Stimulated activated naive CD8-positive, alpha-beta T cell treated with anti-CD3 and anti-CD28 coated beads, Interleukin-15, Interleukin-2, amounts not matched to agents 100 ng/mL and 50 ng/mL, for 24 hours (primary cell): ENCODE measurements around the gene DNAAF3.

Experiments used
- H3K27ac Mint-ChIP-seq: one replicate; pipeline ENCODE4 v1.8.0; 2021; ENCODE audit warnings: mild to moderate bottlenecking, mixed read lengths
- H3K27me3 Mint-ChIP-seq: one replicate; pipeline ENCODE4 v1.8.0; 2021; ENCODE audit warnings: mixed read lengths
- H3K36me3 Mint-ChIP-seq: one replicate; pipeline ENCODE4 v1.8.0; 2021; ENCODE audit warnings: low read depth, mixed read lengths
- H3K4me1 Mint-ChIP-seq: one replicate; pipeline ENCODE4 v1.8.0; 2021; ENCODE audit warnings: low read depth, mixed read lengths
- H3K4me3 Mint-ChIP-seq: one replicate; pipeline ENCODE4 v1.8.0; 2021; ENCODE audit warnings: mild to moderate bottlenecking, mixed read lengths
- H3K9me3 Mint-ChIP-seq: one replicate; pipeline ENCODE4 v1.8.0; 2021; ENCODE audit warnings: mixed read lengths

DNAAF3 gene

DNA sequence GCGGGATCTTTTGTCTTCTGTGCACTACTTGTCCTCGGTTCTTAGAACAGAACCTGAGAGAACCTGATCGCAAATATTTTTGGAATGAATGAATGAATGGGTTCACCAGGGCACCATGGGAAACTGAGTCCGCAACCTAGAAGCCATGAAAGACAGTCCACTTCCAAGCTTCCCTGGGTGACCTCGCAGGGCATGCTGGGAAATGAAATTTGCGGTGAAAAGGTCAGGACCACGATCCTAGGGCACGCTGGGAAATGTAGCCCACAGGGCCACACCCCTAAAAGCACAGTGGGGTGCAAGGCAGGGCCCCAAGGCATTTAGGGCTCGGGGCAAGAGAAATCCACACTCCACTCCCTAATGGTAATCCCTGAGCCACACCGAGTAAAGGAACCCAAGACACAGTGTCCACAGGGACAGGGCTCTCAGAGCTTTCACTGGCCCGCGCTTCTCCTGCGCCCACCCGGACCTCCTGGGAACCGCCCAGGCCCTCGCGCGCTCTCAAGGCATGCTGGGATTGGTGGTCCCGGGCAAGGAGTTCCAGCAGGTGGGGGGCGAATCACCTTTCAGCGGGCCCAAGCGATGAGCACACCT, 47.9 kb downstream of the DNAAF3 start:
- H3K9me3 Mint-ChIP-seq: no peaks in the 10 kb centered on the region
- H3K4me1 Mint-ChIP-seq: peaks cover 27% of the 10 kb centered on the region
- H3K4me3 Mint-ChIP-seq: peak overlapping the region; percentile 96
- H3K27ac Mint-ChIP-seq: peak overlapping the region; percentile 95
- H3K27me3 Mint-ChIP-seq: peaks cover 10% of the 10 kb centered on the region
- peaks cover 5% of the 10 kb centered on the region for H3K36me3 Mint-ChIP-seq

DNA sequence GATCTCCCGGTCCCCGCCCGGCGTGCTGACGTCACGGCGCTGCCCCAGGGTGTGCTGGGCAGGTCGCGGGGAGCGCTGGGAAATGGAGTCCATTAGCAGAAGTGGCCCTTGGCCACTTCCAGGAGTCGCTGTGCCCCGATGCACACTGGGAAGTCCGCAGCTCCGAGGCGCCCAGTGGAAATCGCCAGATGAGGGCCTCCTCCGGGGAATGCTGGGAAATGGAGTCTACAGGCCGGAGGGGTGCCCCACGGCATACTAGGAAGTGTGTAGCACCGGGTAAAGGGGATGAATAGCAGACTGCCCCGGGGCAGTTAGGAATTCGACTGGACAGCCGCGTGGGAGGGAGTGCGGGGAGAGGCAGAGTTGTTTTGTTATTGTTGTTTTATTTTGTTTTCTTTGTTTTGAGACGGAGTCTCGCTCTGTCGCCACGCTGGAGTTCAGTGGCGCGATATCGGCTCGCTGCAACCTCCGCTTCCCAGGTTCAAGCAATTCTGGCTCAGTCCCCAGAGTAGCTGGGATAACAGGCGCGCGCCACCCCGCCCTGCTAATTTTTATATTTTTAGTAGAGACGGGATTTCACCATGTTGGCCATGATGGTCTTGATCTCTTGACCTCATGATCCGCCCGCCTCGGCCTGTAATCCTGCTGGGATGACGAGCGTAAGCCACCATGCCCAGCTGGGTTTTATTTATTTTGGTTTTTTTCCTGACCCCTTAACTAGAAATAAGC, 48.6 kb downstream of the DNAAF3 start:
- Mint-ChIP-seq H3K27ac (peak overlapping the region; percentile 95), H3K27me3 (peaks cover 3% of the 10 kb centered on the region), H3K4me1 (peaks cover 27% of the 10 kb centered on the region), H3K4me3 (peak overlapping the region; percentile 96), H3K9me3 (no peaks in the 10 kb centered on the region), H3K36me3 (peaks cover 5% of the 10 kb centered on the region)

GRCh38 chr19:55116859-55117662, 49.4 kb downstream of the DNAAF3 start, which contains the start of gene PPP1R12C:
PPP1R12C (minus strand) TSS chr19:55117637; CDS start chr19:55117543, 94 bp downstream.
- H3K27ac Mint-ChIP-seq: peak within 1 kb of the TSS; percentile 95
- no peaks in the 10 kb centered on the region for H3K27me3 Mint-ChIP-seq
- no peaks in the 10 kb centered on the region for H3K9me3 Mint-ChIP-seq
- peak within 1 kb of the TSS; percentile 96 for H3K4me3 Mint-ChIP-seq
- H3K4me1 Mint-ChIP-seq: peaks cover 27% of the 10 kb centered on the region
- peaks cover 5% of the 10 kb centered on the region for H3K36me3 Mint-ChIP-seq

DNA sequence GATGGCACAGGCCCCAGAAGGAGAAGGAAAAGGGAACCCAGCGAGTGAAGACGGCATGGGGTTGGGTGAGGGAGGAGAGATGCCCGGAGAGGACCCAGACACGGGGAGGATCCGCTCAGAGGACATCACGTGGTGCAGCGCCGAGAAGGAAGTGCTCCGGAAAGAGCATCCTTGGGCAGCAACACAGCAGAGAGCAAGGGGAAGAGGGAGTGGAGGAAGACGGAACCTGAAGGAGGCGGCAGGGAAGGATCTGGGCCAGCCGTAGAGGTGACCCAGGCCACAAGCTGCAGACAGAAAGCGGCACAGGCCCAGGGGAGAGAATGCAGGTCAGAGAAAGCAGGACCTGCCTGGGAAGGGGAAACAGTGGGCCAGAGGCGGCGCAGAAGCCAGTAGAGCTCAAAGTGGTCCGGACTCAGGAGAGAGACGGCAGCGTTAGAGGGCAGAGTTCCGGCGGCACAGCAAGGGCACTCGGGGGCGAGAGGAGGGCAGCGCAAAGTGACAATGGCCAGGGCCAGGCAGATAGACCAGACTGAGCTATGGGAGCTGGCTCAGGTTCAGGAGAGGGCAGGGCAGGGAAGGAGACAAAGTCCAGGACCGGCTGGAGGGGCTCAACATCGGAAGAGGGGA, 50.1 kb downstream of the DNAAF3 start:
- Mint-ChIP-seq H3K4me3 (peak overlapping the region; percentile 95), H3K27me3 (no peaks in the 10 kb centered on the region), H3K27ac (peak overlapping the region; percentile 90), H3K36me3 (peaks cover 5% of the 10 kb centered on the region), H3K9me3 (no peaks in the 10 kb centered on the region), H3K4me1 (peaks cover 27% of the 10 kb centered on the region)

DNA sequence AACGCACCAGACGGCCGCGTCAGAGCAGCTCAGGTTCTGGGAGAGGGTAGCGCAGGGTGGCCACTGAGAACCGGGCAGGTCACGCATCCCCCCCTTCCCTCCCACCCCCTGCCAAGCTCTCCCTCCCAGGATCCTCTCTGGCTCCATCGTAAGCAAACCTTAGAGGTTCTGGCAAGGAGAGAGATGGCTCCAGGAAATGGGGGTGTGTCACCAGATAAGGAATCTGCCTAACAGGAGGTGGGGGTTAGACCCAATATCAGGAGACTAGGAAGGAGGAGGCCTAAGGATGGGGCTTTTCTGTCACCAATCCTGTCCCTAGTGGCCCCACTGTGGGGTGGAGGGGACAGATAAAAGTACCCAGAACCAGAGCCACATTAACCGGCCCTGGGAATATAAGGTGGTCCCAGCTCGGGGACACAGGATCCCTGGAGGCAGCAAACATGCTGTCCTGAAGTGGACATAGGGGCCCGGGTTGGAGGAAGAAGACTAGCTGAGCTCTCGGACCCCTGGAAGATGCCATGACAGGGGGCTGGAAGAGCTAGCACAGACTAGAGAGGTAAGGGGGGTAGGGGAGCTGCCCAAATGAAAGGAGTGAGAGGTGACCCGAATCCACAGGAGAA, 50.9 kb downstream of the DNAAF3 start:
- H3K36me3 Mint-ChIP-seq: peaks cover 9% of the 10 kb centered on the region
- peak overlapping the region; percentile 95 for H3K4me3 Mint-ChIP-seq
- no peaks in the 10 kb centered on the region for H3K9me3 Mint-ChIP-seq
- H3K27me3 Mint-ChIP-seq: no peaks in the 10 kb centered on the region
- H3K4me1 Mint-ChIP-seq: peaks cover 27% of the 10 kb centered on the region
- peak overlapping the region; percentile 90 for H3K27ac Mint-ChIP-seq

DNA sequence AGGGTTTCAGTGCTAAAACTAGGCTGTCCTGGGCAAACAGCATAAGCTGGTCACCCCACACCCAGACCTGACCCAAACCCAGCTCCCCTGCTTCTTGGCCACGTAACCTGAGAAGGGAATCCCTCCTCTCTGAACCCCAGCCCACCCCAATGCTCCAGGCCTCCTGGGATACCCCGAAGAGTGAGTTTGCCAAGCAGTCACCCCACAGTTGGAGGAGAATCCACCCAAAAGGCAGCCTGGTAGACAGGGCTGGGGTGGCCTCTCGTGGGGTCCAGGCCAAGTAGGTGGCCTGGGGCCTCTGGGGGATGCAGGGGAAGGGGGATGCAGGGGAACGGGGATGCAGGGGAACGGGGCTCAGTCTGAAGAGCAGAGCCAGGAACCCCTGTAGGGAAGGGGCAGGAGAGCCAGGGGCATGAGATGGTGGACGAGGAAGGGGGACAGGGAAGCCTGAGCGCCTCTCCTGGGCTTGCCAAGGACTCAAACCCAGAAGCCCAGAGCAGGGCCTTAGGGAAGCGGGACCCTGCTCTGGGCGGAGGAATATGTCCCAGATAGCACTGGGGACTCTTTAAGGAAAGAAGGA, 51.8 kb downstream of the DNAAF3 start:
- peaks cover 27% of the 10 kb centered on the region for H3K4me1 Mint-ChIP-seq
- H3K9me3 Mint-ChIP-seq: no peaks in the 10 kb centered on the region
- H3K27ac Mint-ChIP-seq: no peak overlapping the region

DNA sequence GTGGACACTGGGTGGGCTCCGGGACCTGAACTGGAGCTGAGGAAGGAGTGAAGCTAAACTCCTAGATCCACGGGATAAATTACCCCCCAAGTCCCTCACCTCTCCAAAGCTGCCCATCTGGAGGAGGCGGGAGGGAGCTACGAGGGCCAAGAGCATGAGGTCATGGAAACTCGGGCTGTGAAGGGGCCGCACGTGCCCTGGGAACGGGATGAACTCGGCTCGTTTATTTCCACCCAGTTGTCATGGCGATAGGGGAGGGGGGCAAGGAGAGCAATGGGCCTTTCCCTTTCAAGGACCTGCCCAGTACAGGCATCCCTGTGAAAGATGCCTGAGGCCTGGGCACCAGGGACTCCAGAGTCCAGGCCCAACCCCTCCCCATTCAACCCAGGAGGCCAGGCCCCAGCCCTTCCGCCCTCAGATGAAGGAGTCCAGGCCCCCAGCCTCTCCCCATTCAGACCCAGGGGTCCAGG, 52.8 kb downstream of the DNAAF3 start:
- Mint-ChIP-seq H3K9me3 (no peaks in the 10 kb centered on the region), H3K27me3 (no peaks in the 10 kb centered on the region), H3K27ac (no peak overlapping the region), H3K4me3 (no peak overlapping the region), H3K36me3 (peaks cover 20% of the 10 kb centered on the region), H3K4me1 (peaks cover 20% of the 10 kb centered on the region)

More for the DNA sequence above, 51.8 kb downstream of the DNAAF3 start:
- peak overlapping the region; percentile 95 for H3K4me3 Mint-ChIP-seq
- peaks cover 14% of the 10 kb centered on the region for H3K36me3 Mint-ChIP-seq
- no peaks in the 10 kb centered on the region for H3K27me3 Mint-ChIP-seq

DNA sequence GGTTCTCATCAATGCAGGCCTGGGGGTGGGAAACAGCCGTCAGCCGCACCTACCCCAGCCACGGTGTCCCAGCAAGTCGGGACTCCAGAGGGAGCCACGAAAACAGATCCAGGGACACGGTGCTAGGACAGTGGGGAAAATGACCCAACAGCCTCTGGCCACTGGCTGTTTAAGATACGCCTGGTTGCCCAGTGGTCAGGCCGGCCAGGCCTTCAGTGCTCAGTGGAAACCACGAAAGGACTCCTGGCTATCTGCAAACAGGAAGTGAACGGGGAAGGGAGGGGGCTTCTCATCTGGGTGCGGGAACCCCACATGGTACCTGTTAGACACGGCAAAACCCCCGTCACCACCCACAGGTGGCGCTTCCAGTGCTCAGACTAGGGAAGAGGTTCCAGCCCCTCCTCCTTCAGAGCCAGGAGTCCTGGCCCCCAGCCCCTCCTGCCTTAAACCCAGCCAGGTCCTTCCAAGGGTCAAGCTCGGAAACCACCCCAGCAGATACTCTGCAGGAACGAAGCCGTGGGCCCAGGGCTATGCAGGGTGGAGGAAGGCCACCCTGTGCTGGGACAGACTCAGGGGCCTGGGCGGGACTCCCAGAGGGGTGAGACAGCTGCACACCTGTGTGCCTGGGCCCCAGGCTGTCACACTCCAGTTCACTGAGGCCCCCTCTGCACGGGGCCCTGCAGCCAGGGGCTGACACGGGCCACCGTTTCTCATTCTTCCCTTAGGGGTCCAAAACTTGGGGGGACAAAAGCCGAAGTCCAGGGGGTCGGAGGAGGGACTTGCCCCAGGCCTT, 53.4 kb downstream of the DNAAF3 start:
- Mint-ChIP-seq H3K4me3 (no peak overlapping the region), H3K9me3 (no peaks in the 10 kb centered on the region), H3K4me1 (peaks cover 17% of the 10 kb centered on the region), H3K27ac (no peak overlapping the region), H3K27me3 (no peaks in the 10 kb centered on the region), H3K36me3 (peaks cover 24% of the 10 kb centered on the region)

GRCh38 chr19:55112246-55112776, 54.1 kb downstream of the DNAAF3 start:
- peaks cover 24% of the 10 kb centered on the region for H3K36me3 Mint-ChIP-seq

DNA sequence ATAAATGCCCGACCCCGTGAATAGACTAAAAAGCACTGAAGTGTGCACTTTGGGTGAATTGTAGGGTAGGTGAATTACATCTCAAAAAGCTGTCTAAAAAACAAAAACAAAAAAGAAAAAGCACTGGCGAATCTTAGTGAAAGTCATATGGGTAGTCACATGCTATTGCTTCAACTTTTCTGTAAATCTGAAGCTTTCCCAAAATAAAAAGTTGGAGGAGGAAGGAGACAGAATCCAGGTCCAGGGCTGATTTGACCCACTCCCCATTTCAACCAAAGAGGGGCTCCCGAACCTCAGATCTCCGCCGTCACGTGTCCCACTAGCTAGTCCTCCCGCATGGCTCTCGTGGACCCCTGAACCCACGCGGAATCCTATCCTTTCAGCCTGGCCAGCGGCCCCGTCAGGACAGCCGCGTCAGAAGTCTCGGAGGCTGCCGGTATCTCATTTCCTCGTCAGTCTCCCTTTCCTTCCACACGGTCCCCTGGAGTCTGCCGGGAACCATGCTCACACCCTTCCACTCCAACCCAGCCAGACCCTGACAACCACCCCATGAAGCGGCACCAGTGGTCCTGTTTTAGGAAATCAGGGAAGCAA, 55.1 kb downstream of the DNAAF3 start:
- Mint-ChIP-seq H3K4me1 (peaks cover 17% of the 10 kb centered on the region), H3K27me3 (no peaks in the 10 kb centered on the region), H3K9me3 (no peaks in the 10 kb centered on the region), H3K27ac (no peak overlapping the region), H3K36me3 (peaks cover 28% of the 10 kb centered on the region), H3K4me3 (no peak overlapping the region)

More at GRCh38 chr19:55112246-55112776, 54.1 kb downstream of the DNAAF3 start:
- Mint-ChIP-seq H3K27ac (no peak overlapping the region), H3K4me3 (no peak overlapping the region), H3K9me3 (no peaks in the 10 kb centered on the region), H3K4me1 (peaks cover 13% of the 10 kb centered on the region), H3K27me3 (no peaks in the 10 kb centered on the region)

DNA sequence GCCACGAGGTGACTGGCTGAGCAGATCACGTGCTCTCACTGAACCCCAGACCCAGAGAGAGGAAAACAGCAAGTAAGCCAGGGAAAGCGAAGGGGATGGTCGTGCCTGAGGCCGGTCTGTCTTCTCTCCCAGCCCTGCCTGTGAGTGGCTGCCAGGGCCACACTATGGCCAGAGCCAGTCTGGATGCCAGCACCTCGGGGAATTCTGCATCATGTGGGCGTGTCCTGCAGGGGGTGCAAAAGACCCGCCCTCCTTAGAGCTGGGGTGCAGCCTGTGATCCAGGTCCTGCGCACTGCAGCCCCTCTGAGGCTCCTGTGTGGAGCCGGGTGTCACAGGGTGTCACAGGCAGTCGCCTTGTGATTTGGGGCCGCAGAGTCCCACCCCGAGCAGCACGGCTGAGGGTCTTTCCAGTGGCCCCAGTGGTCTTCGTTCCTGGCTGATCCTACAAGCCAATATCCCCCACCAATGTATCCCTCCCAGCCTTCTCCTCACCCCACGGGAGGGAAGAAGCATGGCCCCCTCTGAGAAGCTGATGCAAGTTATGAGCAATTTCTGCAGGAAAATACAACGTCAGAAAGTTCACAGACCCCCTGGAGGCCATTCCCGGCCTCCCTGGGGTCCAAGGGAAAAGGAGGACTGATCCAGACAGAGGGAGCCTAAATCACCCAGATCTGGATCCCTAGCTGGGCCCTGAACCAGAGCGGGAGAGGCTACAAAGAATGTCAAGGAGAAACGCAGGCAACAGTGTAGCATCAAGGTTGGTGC, 56.7 kb downstream of the DNAAF3 start:
- Mint-ChIP-seq H3K4me1 (peaks cover 4% of the 10 kb centered on the region), H3K4me3 (no peak overlapping the region), H3K9me3 (no peaks in the 10 kb centered on the region), H3K27me3 (no peaks in the 10 kb centered on the region), H3K36me3 (peaks cover 29% of the 10 kb centered on the region), H3K27ac (no peak overlapping the region)
